HEK293 (cell line): Measurements from ENCODE around the gene SMYD1.

Experiments
- CTCF ChIA-PET: fragments of 350-600 bp; formaldehyde crosslinking; extraction: SDS; loops from one replicate; lab custom pipeline; 2021; ENCODE audit warnings: antibody characterized with exemption; lab: Yijun Ruan, JAX
- POLR2A ChIA-PET: fragments of 300-600 bp; formaldehyde crosslinking; extraction: SDS; loops from one replicate; lab custom pipeline; 2020; ENCODE audit warnings: antibody characterized with exemption, inconsistent platforms; lab: Yijun Ruan, JAX
- H3K27ac ChIP-seq: fragments of 200-500 bp; sonication (Bioruptor generic); 2 replicates; pipeline ENCODE4 v1.5.1; 2014; ENCODE audit warnings: low read depth, low read length, control low read depth, inconsistent platforms; ENCODE audit errors: extremely low read depth
- H3K36me3 ChIP-seq, 2 experiments: fragments of 200-500 bp in 1 of 2; sonication (Bioruptor generic) in 1 of 2; 1 replicate in 1 of 2; 2 replicates in 1 of 2; pipeline ENCODE4 v1.5.1; 2014 to 2017; ENCODE audit warnings: inconsistent platforms in 2 of 2, low read length in 2 of 2; ENCODE audit not compliant: control insufficient read depth in 2 of 2, insufficient read depth in 1 of 2
- H3K4me1 ChIP-seq: fragments of 200-500 bp; sonication (Bioruptor generic); 2 replicates; pipeline ENCODE4 v1.5.1; 2014; ENCODE audit warnings: mild to moderate bottlenecking, low read length, inconsistent platforms; ENCODE audit not compliant: control insufficient read depth, insufficient read depth
- H3K4me3 ChIP-seq: 2 replicates; pipeline ENCODE4 v1.5.1; 2011; ENCODE audit warnings: low read depth, mild to moderate bottlenecking, control low read depth, low read length, moderate library complexity
- H3K9me3 ChIP-seq: fragments of 200-500 bp; sonication (Bioruptor generic); 2 replicates; pipeline ENCODE4 v1.5.1; 2014; ENCODE audit warnings: low read depth, low read length, inconsistent platforms; ENCODE audit not compliant: control insufficient read depth, insufficient read depth
- BCL6B ChIP-seq: fragments of 450-650 bp; formaldehyde crosslinking; IDR thresholded peaks from 2 replicates; pipeline ENCODE4 v1.5.1; 2017; ENCODE audit warnings: missing biosample characterization, missing genetic modification characterization
- EGR2 ChIP-seq: fragments of 450-650 bp; formaldehyde crosslinking; IDR thresholded peaks from 2 replicates; pipeline ENCODE4 v1.5.1; 2016; ENCODE audit warnings: low read depth, missing biosample characterization, missing genetic modification characterization
- REPIN1 ChIP-seq: fragments of 450-650 bp; formaldehyde crosslinking; IDR thresholded peaks from 2 replicates; pipeline ENCODE4 v1.5.1; 2017; ENCODE audit warnings: missing biosample characterization, missing genetic modification characterization, low read depth
- REST ChIP-seq: fragments of 450-650 bp; formaldehyde crosslinking; IDR thresholded peaks from 2 replicates; pipeline ENCODE4 v1.5.1; 2016; ENCODE audit warnings: missing biosample characterization, missing genetic modification characterization
- SETDB1 ChIP-seq: IDR thresholded peaks from one replicate; pipeline ENCODE4 v1.6.1; 2017; ENCODE audit warnings: mild to moderate bottlenecking, low read length, moderate library complexity, mixed read lengths; ENCODE audit not compliant: insufficient read length
- ZFP41 ChIP-seq: fragments of 450-650 bp; formaldehyde crosslinking; IDR thresholded peaks from 2 replicates; pipeline ENCODE4 v1.5.1; 2016; ENCODE audit warnings: missing biosample characterization, missing genetic modification characterization, borderline replicate concordance
- ZNF121 ChIP-seq: fragments of 450-650 bp; formaldehyde crosslinking; IDR thresholded peaks from 2 replicates; pipeline ENCODE4 v1.5.1; 2016; ENCODE audit warnings: missing biosample characterization, missing genetic modification characterization
- ZNF138 ChIP-seq: fragments of 450-650 bp; formaldehyde crosslinking; IDR thresholded peaks from 2 replicates; pipeline ENCODE4 v1.5.1; 2016; ENCODE audit warnings: missing biosample characterization, missing genetic modification characterization, borderline replicate concordance
- ZNF146 ChIP-seq: fragments of 450-650 bp; formaldehyde crosslinking; IDR thresholded peaks from 2 replicates; pipeline ENCODE4 v1.5.1; 2016; ENCODE audit warnings: missing biosample characterization, missing genetic modification characterization
- ZNF157 ChIP-seq: fragments of 450-650 bp; formaldehyde crosslinking; IDR thresholded peaks from 2 replicates; pipeline ENCODE4 v1.5.1; 2016; ENCODE audit warnings: missing biosample characterization, missing genetic modification characterization
- ZNF2 ChIP-seq: fragments of 450-650 bp; formaldehyde crosslinking; IDR thresholded peaks from 2 replicates; pipeline ENCODE4 v1.5.1; 2016; ENCODE audit warnings: missing biosample characterization, missing genetic modification characterization
- ZNF202 ChIP-seq: fragments of 450-650 bp; formaldehyde crosslinking; IDR thresholded peaks from 2 replicates; pipeline ENCODE4 v1.5.1; 2016; ENCODE audit warnings: missing biosample characterization, missing genetic modification characterization, borderline replicate concordance
- ZNF211 ChIP-seq: fragments of 450-650 bp; formaldehyde crosslinking; IDR thresholded peaks from 2 replicates; pipeline ENCODE4 v1.5.1; 2016; ENCODE audit warnings: low read depth, missing biosample characterization, missing genetic modification characterization
- ZNF223 ChIP-seq: fragments of 450-650 bp; formaldehyde crosslinking; IDR thresholded peaks from 2 replicates; pipeline ENCODE4 v1.5.1; 2016; ENCODE audit warnings: missing biosample characterization, missing genetic modification characterization
- ZNF292 ChIP-seq: fragments of 450-650 bp; formaldehyde crosslinking; IDR thresholded peaks from 2 replicates; pipeline ENCODE4 v1.5.1; 2016; ENCODE audit warnings: low read depth, missing biosample characterization, missing genetic modification characterization, borderline replicate concordance
- ZNF37A ChIP-seq: fragments of 450-650 bp; IDR thresholded peaks from 2 replicates; pipeline ENCODE4 v1.5.1; 2018; ENCODE audit warnings: missing biosample characterization, missing genetic modification characterization
- ZNF521 ChIP-seq: fragments of 450-650 bp; formaldehyde crosslinking; IDR thresholded peaks from 2 replicates; pipeline ENCODE4 v1.5.1; 2017; ENCODE audit warnings: missing biosample characterization, mild to moderate bottlenecking, missing genetic modification characterization
- ZNF610 ChIP-seq: fragments of 450-650 bp; formaldehyde crosslinking; IDR thresholded peaks from 2 replicates; pipeline ENCODE4 v1.5.1; 2016; ENCODE audit warnings: missing biosample characterization, missing genetic modification characterization, borderline replicate concordance
- ZNF664 ChIP-seq: fragments of 450-650 bp; formaldehyde crosslinking; IDR thresholded peaks from 2 replicates; pipeline ENCODE4 v1.5.1; 2016; ENCODE audit warnings: missing biosample characterization, missing genetic modification characterization
- ZNF701 ChIP-seq: fragments of 450-650 bp; formaldehyde crosslinking; IDR thresholded peaks from 2 replicates; pipeline ENCODE4 v1.5.1; 2016; ENCODE audit warnings: missing biosample characterization, missing genetic modification characterization
- ZNF792 ChIP-seq: fragments of 450-650 bp; formaldehyde crosslinking; IDR thresholded peaks from 2 replicates; pipeline ENCODE4 v1.5.1; 2016; ENCODE audit warnings: missing biosample characterization, missing genetic modification characterization
- ZSCAN4 ChIP-seq: fragments of 450-650 bp; formaldehyde crosslinking; IDR thresholded peaks from 2 replicates; pipeline ENCODE4 v1.5.1; 2017; ENCODE audit warnings: missing biosample characterization, missing genetic modification characterization
- TF ChIP-seq, protein P1 (sequence below): fragments of 450-650 bp; formaldehyde crosslinking; IDR thresholded peaks from 2 replicates; pipeline ENCODE4 v1.5.1; 2016; ENCODE audit warnings: missing biosample characterization, missing genetic modification characterization
- TF ChIP-seq, protein P2 (sequence below): fragments of 450-650 bp; formaldehyde crosslinking; IDR thresholded peaks from 2 replicates; pipeline ENCODE4 v1.5.1; 2016; ENCODE audit warnings: missing biosample characterization, missing genetic modification characterization, borderline replicate concordance
- TF ChIP-seq, protein P3 (sequence below): fragments of 450-650 bp; formaldehyde crosslinking; IDR thresholded peaks from 2 replicates; pipeline ENCODE4 v1.5.1; 2016; ENCODE audit warnings: missing biosample characterization, missing genetic modification characterization

The SMYD1 gene

GRCh38 chr2:88097192-88097591, 29.6 kb downstream of the SMYD1 start (continued):
- TF ChIP-seq BCL6B (tag by site-specific recombination) (no peak), REPIN1 (tag by site-specific recombination) (no peak), ZNF610 (no peak), ZNF146 (no peak), ZNF521 (tag by site-specific recombination) (no peak), ZNF157 (tag by site-specific recombination) (no peak), REST (tag by site-specific recombination) (no peak), ZNF223 (no peak), ZNF37A (tag by site-specific recombination) (no peak), ZNF701 (tag by site-specific recombination) (no peak)
- TF ChIP-seq, protein P1, sequence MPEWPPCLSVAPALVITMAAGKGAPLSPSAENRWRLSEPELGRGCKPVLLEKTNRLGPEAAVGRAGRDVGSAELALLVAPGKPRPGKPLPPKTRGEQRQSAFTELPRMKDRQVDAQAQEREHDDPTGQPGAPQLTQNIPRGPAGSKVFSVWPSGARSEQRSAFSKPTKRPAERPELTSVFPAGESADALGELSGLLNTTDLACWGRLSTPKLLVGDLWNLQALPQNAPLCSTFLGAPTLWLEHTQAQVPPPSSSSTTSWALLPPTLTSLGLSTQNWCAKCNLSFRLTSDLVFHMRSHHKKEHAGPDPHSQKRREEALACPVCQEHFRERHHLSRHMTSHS, result no peak

DNA sequence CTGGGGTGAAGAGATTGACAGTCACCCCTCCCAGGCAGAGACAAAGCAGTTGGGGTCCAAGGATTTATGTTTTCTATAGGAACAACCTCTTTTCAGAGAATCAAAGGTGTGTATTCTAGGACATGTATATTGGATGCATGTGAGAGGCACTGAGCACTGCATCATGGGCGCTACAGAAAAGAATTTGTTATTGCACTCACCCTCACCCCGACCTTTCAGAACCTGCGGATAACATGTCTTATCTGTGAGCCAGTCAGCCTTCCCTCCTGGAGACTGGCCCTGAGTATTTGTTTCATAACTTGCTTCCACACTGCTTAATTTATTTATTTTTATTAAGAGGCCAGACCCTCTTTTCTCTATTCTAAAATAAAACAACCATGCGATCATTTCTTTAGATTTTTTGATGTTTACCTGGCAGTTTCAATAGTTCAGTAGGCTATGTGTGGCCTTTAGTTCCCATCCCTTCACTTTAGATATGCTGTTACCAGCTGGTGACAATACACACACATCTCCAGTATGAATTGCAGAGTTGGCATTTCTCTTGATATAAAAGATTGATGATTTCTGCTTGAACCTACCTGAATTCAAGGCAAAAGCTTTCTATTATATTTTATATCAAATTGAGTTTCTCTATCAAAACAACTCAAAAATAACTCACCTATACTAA, 30.4 kb downstream of the SMYD1 start:
- H3K4me3 ChIP-seq, result no peak overlapping the region
- CTCF ChIA-PET, result interaction anchor here (0.9 to 1.2 kb wide), 2 partner anchors 19 to 38 kb away, joined by 3 read pairs; no protein-coding TSS in a partner anchor
- no peak overlapping the region for H3K27ac ChIP-seq
- POLR2A ChIA-PET, result no interaction called here
- H3K9me3 ChIP-seq, result no peaks in the 10 kb centered on the region
- no peaks in the 10 kb centered on the region for H3K4me1 ChIP-seq
- H3K36me3 ChIP-seq, result no peaks in the 10 kb centered on the region
- TF ChIP-seq ZNF157 (tag by site-specific recombination), result no peak
- no peak for TF ChIP-seq ZNF138 (tag by site-specific recombination)
- TF ChIP-seq ZNF121 (tag by site-specific recombination), result no peak
- TF ChIP-seq, protein P2, sequence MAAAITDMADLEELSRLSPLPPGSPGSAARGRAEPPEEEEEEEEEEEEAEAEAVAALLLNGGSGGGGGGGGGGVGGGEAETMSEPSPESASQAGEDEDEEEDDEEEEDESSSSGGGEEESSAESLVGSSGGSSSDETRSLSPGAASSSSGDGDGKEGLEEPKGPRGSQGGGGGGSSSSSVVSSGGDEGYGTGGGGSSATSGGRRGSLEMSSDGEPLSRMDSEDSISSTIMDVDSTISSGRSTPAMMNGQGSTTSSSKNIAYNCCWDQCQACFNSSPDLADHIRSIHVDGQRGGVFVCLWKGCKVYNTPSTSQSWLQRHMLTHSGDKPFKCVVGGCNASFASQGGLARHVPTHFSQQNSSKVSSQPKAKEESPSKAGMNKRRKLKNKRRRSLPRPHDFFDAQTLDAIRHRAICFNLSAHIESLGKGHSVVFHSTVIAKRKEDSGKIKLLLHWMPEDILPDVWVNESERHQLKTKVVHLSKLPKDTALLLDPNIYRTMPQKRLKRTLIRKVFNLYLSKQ (tag by site-specific recombination), result no peak
- no peak for TF ChIP-seq ZNF2
- no peak for TF ChIP-seq SETDB1
- no peak for TF ChIP-seq ZNF664
- TF ChIP-seq EGR2, result no peak
- TF ChIP-seq ZNF292 (tag by site-specific recombination), result no peak
- TF ChIP-seq ZFP41 (tag by site-specific recombination), result no peak
- TF ChIP-seq, protein P3, sequence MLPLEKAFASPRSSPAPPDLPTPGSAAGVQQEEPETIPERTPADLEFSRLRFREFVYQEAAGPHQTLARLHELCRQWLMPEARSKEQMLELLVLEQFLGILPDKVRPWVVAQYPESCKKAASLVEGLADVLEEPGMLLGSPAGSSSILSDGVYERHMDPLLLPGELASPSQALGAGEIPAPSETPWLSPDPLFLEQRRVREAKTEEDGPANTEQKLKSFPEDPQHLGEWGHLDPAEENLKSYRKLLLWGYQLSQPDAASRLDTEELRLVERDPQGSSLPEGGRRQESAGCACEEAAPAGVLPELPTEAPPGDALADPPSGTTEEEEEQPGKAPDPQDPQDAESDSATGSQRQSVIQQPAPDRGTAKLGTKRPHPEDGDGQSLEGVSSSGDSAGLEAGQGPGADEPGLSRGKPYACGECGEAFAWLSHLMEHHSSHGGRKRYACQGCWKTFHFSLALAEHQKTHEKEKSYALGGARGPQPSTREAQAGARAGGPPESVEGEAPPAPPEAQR (tag by site-specific recombination), result no peak
- no peak for TF ChIP-seq ZSCAN4 (tag by site-specific recombination)
- no peak for TF ChIP-seq ZNF211 (tag by site-specific recombination)
- TF ChIP-seq, protein P1, result no peak
- no peak for TF ChIP-seq ZNF202
- TF ChIP-seq ZNF792 (tag by site-specific recombination), result no peak
